Measurements from ENCODE around the gene TXNDC11. TPM values are rescaled to one million over a fixed set of nuclear protein-coding genes. Genes with fewer than 3 reads are reported as not detected.
A peak's percentile ranks its signal among the peaks of the same experiment; 100 is the strongest.

The TXNDC11 gene, protein sequence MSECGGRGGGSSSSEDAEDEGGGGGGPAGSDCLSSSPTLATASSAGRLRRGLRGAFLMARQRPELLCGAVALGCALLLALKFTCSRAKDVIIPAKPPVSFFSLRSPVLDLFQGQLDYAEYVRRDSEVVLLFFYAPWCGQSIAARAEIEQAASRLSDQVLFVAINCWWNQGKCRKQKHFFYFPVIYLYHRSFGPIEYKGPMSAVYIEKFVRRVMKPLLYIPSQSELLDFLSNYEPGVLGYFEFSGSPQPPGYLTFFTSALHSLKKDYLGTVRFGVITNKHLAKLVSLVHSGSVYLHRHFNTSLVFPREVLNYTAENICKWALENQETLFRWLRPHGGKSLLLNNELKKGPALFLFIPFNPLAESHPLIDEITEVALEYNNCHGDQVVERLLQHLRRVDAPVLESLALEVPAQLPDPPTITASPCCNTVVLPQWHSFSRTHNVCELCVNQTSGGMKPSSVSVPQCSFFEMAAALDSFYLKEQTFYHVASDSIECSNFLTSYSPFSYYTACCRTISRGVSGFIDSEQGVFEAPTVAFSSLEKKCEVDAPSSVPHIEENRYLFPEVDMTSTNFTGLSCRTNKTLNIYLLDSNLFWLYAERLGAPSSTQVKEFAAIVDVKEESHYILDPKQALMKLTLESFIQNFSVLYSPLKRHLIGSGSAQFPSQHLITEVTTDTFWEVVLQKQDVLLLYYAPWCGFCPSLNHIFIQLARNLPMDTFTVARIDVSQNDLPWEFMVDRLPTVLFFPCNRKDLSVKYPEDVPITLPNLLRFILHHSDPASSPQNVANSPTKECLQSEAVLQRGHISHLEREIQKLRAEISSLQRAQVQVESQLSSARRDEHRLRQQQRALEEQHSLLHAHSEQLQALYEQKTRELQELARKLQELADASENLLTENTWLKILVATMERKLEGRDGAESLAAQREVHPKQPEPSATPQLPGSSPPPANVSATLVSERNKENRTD
- total RNA-seq (2014; rRNA removed; shearing (Covaris generic)) (12.0 and 12.5 TPM in 2 replicates), polyA plus RNA-seq (2016; fragmentation: Nextera tagmentation; extraction: Ambion mirVana) (6.3 and 6.8 TPM in 2 replicates)
- long read RNA-seq, partial matches to known transcripts = 2 of 4 reads
- long read RNA-seq, other reads (novel, unspliced or antisense) = 1 of 4 reads

DNA sequence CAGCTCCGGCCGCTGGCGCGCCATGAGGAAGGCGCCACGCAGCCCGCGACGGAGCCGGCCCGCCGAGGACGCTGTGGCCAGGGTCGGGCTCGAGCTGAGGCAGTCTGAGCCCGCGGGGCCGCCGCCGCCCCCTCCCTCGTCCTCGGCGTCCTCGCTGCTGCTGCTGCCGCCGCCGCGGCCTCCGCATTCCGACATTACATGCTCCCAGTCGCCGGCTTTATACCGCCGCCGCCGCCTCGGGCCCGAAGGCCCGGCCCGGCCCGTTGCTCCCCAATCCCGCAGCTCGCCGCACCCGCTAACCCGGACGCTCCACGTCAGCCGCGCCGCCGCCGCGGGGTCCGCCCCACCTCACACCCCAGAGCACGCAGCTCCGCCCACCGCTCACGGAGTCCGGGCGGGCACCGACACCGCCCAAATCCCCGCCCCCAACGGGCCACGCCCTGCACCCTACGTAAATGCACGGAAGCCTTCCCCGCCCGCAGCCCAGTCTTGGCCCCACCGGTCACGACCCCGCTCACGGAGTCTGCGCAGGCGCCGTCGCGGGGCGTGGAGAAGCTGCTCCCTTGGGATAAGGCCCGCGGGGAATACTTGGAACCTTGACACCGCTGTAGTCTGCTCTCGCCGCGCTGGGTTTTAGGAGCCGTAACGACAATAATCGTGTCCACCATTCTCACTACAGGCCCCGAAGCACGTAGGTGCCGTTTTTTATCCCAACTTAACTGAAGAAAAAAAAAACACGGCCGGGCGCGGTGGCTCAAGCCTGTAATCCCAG is at the start of gene TXNDC11:
TXNDC11 (minus strand) TSS at position 322 of the 772 bp plus-strand sequence; CDS start at position 195, 127 bp downstream.
- Histone ChIP-seq H3K79me2 (replicated peaks; ENCODE audit: insufficient read depth) (peaks cover 41% of the 10 kb centered on the region), H3K4me3 (peak within 1 kb of the TSS; percentile 87), H3K36me3 (ENCODE audit: insufficient read depth) (no peaks in the 10 kb centered on the region), H3K9me2 (ENCODE audit: insufficient read depth) (no peaks in the 10 kb centered on the region), H2AFZ (peak within 1 kb of the TSS; percentile 99), H3K27ac (ENCODE audit: low read depth) (peak within 1 kb of the TSS; percentile 72), H3K27me3 (ENCODE audit: insufficient read depth) (no peaks in the 10 kb centered on the region), H4K20me1 (replicated peaks; ENCODE audit: insufficient read depth) (peaks cover 27% of the 10 kb centered on the region), H3F3A (replicated peaks; ENCODE audit: low read depth) (peaks cover 11% of the 10 kb centered on the region; the same call in 1 of the 2 replicates), H3K4me2 (peak within 1 kb of the TSS; percentile 98), H3K4me1 (ENCODE audit: insufficient read depth) (peaks cover 9% of the 10 kb centered on the region; the same call in 1 of the 2 replicates)
- Mint-ChIP-seq H3K4me1 (peaks cover 19% of the 10 kb centered on the region), H3K36me3 (ENCODE audit: low read depth) (no peaks in the 10 kb centered on the region), H3K4me3 (peak within 1 kb of the TSS; percentile 93), H3K27me3 (ENCODE audit: insufficient read depth, low read depth, poor library complexity) (peaks cover 16% of the 10 kb centered on the region), H3K9me3 (no peaks in the 10 kb centered on the region), H3K27ac (peak within 1 kb of the TSS; percentile 95)
- ATAC-seq (peak; percentile 90), DNase-seq (ENCODE audit: low spot score) (peak; percentile 98)
- TF ChIP-seq POLR2AphosphoS5 (IDR thresholded peaks at IDR 0.05; ENCODE audit: low read depth) (peak; percentile 92), CREB1 (CRISPR knock-in tag; IDR thresholded peaks at IDR 0.05; ENCODE audit: low read depth) (peak; percentile 81), JUNB (IDR thresholded peaks at IDR 0.05; ENCODE audit: unreplicated experiment) (no peak)

DNA sequence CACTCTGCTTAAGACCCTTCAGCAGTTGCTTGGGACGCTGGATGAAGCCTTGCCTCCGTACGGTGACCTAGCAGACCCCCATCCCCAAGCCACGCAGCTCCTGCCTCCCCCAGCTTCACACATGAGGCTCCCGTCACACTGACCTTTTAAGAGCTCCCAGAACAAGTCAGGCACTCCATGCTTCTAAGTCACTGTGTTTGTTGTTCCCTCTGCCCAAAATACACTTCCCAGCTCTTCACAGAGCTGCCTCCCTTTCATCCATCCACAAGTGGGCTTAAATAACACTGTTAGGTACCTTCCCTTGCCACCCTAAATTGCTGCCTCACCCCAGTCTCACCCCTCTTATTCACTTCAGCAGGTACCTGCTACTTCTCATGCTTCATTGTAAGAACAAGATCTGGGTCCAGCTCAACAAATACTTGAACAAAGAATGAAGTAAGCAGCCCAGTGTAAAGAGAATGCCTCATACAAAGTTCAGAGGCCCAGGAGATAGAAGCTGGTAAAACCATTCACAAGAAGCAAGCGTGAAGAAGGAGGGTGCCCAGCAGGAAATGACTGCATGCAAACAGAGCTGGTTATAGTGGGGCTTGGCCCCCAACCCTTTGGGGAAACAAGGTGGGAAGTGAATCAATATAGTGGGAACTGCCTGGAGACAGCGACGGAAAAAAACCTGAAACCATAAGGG is 48.6 kb upstream of the TXNDC11 start:
- H3K4me1 Mint-ChIP-seq = peaks cover 21% of the 10 kb centered on the region; the same call in 2 of the 3 replicates
- Histone ChIP-seq H3K27ac (ENCODE audit: low read depth) (peak overlapping the region; percentile 74; the same call in 1 of the 2 replicates), H3K9me2 (ENCODE audit: insufficient read depth) (no peaks in the 10 kb centered on the region), H3K79me2 (replicated peaks; ENCODE audit: insufficient read depth) (peaks cover 100% of the 10 kb centered on the region), H3K4me1 (ENCODE audit: insufficient read depth) (peaks cover 6% of the 10 kb centered on the region; the same call in 1 of the 2 replicates), H3K4me2 (no peak overlapping the region), H3K27me3 (ENCODE audit: insufficient read depth) (no peaks in the 10 kb centered on the region), H2AFZ (no peak overlapping the region), H3F3A (replicated peaks; ENCODE audit: low read depth) (0 out of 2 replicates have a peak, but pooled peaks cover 3% of the 10 kb centered on the region), H3K36me3 (ENCODE audit: insufficient read depth) (no peaks in the 10 kb centered on the region), H3K4me3 (no peak overlapping the region), H4K20me1 (replicated peaks; ENCODE audit: insufficient read depth) (peaks cover 51% of the 10 kb centered on the region)
- no peaks in the 10 kb centered on the region for H3K27me3 Mint-ChIP-seq (ENCODE audit: insufficient read depth, low read depth, poor library complexity)
- peak overlapping the region; percentile 86 for H3K27ac Mint-ChIP-seq
- ATAC-seq = no peak
- H3K4me3 Mint-ChIP-seq = no peak overlapping the region; the same call in 2 of the 3 replicates
- no peaks in the 10 kb centered on the region; the same call in 2 of the 3 replicates for H3K9me3 Mint-ChIP-seq
- peaks cover 18% of the 10 kb centered on the region for H3K36me3 Mint-ChIP-seq (ENCODE audit: low read depth)
- DNase-seq (ENCODE audit: low spot score) = no peak
- TF ChIP-seq EZH2phosphoT487 (IDR thresholded peaks at IDR 0.05; ENCODE audit: unreplicated experiment) (no peak), POLR2AphosphoS5 (IDR thresholded peaks at IDR 0.05; ENCODE audit: low read depth) (no peak)
- TF ChIP-seq, protein P1, sequence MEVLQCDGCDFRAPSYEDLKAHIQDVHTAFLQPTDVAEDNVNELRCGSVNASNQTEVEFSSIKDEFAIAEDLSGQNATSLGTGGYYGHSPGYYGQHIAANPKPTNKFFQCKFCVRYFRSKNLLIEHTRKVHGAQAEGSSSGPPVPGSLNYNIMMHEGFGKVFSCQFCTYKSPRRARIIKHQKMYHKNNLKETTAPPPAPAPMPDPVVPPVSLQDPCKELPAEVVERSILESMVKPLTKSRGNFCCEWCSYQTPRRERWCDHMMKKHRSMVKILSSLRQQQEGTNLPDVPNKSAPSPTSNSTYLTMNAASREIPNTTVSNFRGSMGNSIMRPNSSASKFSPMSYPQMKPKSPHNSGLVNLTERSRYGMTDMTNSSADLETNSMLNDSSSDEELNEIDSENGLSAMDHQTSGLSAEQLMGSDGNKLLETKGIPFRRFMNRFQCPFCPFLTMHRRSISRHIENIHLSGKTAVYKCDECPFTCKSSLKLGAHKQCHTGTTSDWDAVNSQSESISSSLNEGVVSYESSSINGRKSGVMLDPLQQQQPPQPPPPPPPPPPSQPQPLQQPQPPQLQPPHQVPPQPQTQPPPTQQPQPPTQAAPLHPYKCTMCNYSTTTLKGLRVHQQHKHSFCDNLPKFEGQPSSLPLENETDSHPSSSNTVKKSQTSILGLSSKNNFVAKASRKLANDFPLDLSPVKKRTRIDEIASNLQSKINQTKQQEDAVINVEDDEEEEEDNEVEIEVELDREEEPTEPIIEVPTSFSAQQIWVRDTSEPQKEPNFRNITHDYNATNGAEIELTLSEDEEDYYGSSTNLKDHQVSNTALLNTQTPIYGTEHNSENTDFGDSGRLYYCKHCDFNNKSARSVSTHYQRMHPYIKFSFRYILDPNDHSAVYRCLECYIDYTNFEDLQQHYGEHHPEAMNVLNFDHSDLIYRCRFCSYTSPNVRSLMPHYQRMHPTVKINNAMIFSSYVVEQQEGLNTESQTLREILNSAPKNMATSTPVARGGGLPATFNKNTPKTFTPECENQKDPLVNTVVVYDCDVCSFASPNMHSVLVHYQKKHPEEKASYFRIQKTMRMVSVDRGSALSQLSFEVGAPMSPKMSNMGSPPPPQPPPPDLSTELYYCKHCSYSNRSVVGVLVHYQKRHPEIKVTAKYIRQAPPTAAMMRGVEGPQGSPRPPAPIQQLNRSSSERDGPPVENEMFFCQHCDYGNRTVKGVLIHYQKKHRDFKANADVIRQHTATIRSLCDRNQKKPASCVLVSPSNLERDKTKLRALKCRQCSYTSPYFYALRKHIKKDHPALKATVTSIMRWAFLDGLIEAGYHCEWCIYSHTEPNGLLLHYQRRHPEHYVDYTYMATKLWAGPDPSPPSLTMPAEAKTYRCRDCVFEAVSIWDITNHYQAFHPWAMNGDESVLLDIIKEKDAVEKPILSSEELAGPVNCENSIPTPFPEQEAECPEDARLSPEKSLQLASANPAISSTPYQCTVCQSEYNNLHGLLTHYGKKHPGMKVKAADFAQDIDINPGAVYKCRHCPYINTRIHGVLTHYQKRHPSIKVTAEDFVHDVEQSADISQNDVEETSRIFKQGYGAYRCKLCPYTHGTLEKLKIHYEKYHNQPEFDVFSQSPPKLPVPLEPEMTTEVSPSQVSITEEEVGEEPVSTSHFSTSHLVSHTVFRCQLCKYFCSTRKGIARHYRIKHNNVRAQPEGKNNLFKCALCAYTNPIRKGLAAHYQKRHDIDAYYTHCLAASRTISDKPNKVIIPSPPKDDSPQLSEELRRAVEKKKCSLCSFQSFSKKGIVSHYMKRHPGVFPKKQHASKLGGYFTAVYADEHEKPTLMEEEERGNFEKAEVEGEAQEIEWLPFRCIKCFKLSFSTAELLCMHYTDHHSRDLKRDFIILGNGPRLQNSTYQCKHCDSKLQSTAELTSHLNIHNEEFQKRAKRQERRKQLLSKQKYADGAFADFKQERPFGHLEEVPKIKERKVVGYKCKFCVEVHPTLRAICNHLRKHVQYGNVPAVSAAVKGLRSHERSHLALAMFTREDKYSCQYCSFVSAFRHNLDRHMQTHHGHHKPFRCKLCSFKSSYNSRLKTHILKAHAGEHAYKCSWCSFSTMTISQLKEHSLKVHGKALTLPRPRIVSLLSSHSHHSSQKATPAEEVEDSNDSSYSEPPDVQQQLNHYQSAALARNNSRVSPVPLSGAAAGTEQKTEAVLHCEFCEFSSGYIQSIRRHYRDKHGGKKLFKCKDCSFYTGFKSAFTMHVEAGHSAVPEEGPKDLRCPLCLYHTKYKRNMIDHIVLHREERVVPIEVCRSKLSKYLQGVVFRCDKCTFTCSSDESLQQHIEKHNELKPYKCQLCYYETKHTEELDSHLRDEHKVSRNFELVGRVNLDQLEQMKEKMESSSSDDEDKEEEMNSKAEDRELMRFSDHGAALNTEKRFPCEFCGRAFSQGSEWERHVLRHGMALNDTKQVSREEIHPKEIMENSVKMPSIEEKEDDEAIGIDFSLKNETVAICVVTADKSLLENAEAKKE (CRISPR knock-in tag; IDR thresholded peaks at IDR 0.05) = no peak
